WI38 (cell line): ENCODE measurements around the gene KIAA1614.

Source experiments
- H3K4me3 ChIP-seq: 2 replicates; pipeline ENCODE4 v1.5.1; 2011; ENCODE audit warnings: low read depth, mild to moderate bottlenecking, control low read depth, low read length
- TF ChIP-seq, protein P1 (sequence below): IDR thresholded peaks from 2 replicates; pipeline ENCODE4 v1.5.1; 2012; ENCODE audit warnings: low read depth, mild to moderate bottlenecking, control low read depth, low read length

The KIAA1614 gene, protein sequence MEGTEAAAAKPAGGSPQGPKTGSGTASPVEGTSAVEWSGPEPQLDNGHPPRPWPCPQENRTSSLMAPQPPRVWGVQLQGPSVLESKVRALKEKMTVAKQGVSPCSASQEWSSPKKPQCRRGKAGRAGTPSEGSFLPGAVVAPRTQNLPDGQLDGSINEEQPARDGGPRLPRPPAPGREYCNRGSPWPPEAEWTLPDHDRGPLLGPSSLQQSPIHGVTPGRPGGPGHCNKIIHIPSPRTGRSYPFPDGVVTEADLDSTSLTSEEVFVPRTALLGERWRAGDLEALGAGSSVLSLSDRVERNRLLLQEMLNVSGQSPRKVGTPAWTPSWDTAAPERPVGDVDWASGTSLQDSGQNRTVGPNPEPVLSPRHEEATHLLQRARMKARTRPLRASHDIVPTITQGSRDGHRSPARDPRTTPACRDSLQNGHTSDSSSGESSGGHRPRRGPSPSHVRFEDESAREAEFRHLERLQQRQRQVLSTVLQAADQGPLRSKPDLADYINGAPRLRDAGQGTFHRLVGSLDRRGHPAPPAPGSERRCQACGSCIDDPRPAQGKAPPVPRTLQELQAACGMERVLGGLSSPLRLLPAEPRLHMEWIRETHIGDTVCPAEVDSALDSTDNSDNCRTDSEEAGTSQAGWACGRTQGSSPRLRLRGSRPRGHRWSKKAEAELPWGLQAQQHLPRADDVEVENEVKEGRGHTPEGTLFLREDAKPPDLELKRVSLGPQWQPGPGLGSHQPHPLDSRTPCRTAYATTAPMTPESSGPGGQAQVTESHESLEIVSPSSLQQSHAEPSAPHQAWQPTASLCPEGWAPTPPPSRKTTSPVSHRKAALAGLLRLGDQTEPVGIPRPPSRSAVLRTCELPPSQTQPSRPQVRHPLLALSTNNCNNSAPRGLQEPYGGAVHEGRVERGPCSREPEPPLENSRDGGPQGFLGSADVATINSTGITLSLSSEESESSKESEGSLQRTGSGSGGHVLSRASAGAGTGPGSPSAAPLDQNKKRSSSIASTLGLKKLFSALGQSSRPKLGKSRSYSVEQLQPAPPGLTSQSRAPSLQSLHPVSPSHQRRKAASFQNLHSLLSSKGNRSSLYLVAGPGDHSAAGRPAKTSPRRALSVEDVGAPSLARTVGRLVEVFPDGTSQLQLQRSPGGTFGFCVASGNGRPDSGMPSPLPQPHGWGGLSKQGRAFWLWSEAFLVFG

DNA sequence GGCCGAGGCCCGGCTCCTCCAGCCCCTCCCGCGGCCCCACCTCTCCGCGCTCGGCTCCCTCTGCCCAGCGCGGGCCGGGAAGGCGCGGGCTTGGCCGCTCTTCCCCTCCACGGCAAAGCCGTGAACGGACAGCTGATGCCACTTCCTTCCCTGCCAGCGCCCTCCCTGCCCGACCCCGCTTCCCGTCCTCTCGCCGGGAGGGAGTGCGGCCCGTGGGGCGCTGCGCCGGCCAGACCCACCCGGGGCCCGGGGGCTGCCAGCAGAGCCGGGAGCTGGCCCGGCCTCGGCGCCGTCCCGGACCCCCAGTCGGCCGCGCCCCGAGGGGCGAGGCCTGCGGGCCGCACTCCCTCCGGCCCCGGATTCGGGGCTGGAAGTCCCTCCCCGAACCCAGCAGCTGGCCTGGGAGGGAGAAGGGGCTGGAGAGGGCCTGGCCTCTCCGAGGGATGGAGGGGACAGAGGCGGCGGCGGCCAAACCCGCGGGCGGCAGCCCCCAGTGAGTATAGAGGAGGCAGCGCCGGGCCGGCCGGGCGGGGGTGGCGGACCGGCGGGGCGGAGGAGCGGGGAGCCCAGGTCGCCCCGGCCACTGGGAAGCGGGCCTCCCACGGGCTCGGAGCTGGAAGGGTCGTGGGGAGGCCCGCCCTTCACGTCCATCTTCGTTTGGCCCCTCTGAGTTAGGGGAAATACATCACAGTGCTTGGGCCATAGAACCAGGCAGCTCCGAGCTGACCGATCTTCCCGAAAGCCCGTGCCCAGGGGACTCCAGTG, at the start of gene KIAA1614:
KIAA1614 (plus strand) TSS at position 97 of the 765 bp plus-strand sequence; CDS start at position 444, 347 bp downstream.
- TF ChIP-seq, protein P1, sequence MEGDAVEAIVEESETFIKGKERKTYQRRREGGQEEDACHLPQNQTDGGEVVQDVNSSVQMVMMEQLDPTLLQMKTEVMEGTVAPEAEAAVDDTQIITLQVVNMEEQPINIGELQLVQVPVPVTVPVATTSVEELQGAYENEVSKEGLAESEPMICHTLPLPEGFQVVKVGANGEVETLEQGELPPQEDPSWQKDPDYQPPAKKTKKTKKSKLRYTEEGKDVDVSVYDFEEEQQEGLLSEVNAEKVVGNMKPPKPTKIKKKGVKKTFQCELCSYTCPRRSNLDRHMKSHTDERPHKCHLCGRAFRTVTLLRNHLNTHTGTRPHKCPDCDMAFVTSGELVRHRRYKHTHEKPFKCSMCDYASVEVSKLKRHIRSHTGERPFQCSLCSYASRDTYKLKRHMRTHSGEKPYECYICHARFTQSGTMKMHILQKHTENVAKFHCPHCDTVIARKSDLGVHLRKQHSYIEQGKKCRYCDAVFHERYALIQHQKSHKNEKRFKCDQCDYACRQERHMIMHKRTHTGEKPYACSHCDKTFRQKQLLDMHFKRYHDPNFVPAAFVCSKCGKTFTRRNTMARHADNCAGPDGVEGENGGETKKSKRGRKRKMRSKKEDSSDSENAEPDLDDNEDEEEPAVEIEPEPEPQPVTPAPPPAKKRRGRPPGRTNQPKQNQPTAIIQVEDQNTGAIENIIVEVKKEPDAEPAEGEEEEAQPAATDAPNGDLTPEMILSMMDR, result no peak
- H3K4me3 ChIP-seq, result peak within 1 kb of the TSS; percentile 70

DNA sequence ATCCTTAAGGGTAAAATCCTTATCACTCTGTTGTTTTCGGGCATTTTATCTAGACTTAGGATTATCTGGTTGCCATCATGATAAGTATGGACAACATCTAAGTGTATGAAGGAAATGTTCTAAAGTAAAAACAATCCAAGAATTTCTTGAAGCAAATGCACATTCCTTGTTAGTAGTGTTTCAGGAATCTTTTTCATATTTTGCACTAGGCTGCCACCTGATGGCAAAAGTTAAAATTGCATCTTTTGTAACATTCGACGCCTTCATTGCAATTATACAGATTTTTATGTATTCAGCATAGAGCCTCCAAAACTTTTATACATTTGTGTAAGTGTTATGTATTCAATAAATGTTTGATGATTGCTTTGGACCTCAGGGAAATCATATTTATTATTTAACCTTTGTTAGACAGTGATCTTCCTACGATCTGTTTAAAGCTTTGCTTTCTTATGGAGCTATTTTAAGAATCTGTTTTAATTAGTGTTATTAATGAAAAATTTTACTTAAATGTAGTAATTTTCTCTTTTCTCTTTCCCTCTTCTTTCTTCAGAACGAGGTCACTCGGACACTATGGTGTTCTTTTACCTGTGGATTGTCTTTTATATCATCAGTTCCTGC, 49.4 kb upstream of the KIAA1614 start:
- TF ChIP-seq, protein P1, result peak; percentile 34; the same call in 1 of the 2 replicates
- no peak overlapping the region for H3K4me3 ChIP-seq

DNA sequence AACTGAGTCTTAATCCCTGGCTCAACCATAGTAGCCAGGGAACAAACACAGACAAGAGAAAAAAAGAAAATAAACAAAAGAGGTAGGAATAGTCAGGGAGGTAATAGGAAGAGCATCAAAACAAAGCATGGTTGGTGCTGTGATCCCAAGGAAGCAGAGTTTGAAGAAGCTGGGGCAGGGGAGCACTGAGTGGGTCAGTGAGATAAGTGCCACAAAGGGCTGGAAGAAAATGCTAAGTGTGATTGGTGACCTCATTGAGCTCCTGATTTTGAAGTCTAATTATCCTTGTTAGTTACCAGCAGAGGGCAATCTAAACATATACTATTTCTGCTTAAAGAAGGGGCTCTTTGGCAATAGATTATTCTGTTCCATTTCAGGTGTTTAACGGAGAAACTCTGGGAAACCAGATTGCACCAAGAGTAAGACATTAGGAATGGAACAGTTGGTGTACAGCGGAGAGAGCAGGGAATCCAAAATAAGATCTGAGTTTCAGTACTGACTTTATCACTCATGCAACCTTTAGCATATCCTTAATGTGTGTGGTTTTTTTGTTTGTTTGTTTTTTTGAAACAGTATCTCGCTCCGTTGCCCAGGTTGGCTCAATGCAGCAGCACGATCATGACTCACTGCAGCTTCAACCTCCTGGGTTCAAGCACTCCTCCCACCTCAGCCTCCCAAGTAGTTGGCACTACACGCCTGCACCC, 30.7 kb upstream of the KIAA1614 start:
- TF ChIP-seq, protein P1, result peak; percentile 27; the same call in 1 of the 2 replicates

DNA sequence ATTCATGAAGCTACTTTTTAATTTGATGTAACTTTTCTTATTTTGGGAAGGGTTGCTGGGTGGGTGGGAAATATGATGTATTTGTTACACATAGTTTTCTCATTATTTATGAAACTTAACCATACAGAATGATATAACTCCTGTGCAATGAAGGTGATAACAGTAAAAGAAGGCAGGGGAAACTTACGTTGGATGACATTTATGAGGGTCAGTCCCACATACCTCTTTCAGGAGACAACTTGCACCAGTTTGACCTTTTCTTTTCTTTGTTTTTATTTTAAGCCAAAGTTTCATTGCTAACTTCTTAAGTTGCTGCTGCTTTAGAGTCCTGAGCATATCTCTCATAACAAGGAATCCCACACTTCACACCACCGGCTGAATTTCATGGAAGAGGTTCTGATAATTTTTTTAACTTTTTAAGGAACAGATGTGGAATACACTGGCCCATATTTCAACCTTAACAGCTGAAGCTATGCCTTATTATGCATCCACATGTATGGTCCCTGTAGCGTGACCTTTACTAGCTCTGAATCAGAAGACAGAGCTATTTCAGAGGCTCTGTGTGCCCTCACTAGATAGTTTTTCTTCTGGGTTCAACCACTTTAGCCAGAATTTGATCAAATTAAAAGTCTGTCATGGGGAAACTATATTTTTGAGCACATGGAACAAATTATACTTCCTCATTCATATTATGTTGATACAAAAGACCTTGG, 28.0 kb upstream of the KIAA1614 start:
- TF ChIP-seq, protein P1, result no peak
- no peak overlapping the region for H3K4me3 ChIP-seq

More for the DNA sequence above, 30.7 kb upstream of the KIAA1614 start:
- H3K4me3 ChIP-seq, result no peak overlapping the region

DNA sequence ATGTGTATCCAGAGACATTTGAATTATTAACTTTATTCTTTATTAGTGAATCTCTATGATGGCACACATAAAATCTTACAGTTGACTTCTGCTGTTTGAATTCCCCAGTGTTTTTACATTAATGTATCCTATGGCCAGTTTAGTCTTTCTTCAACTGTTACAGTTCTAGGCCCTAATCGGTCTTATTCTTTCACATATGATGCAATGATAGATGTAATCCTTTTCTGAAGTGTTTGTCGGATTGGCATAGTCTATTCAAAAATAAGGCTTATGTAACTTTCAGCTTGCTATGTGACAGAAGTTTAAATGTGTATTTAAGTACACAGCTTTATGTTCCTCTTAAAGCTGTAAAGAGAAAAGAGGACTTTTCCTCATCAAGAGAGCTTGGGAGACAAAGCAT, 26.4 kb upstream of the KIAA1614 start:
- H3K4me3 ChIP-seq, result no peak overlapping the region
- TF ChIP-seq, protein P1, result no peak
